ENCODE measurements around the gene ZNF136. TPM values are rescaled to one million over a fixed set of nuclear protein-coding genes. Genes with fewer than 3 reads are reported as not detected.

The ZNF136 gene
- total RNA-seq, 1 experiment from 2014 or later = 7.2 TPM

DNA sequence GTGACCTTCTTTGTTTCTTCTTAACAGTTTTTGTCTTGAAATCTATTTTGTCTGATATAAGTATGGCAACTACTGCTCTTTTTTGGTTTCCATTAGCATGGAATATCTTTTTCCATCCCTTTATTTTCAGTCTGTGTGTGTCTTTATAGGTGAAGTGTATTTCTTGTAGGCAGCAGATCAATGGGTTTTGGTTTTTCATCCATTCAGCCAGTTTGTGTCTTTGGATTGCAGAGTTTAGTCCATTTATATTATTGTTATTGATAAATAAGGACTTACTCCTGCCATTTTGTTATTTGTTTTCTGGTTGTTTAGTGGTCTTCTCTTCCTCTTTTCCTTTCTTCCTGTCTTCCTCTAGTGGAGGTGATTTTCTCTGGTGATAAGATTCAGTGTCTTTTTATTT lies 54.4 kb downstream of the ZNF136 start:
- H3K27me3 ChIP-seq (replicated peaks) = no peaks in the 10 kb centered on the region
- no peaks in the 10 kb centered on the region for H3K4me1 ChIP-seq (replicated peaks)
- no peak overlapping the region for H3K27ac ChIP-seq
- H3K36me3 ChIP-seq = no peaks in the 10 kb centered on the region
- H3K4me3 ChIP-seq = no peak overlapping the region
- peaks cover 17% of the 10 kb centered on the region for H3K9me3 ChIP-seq (replicated peaks)
- no peak for DNase-seq (ENCODE audit: low read depth in 1 of 2, low spot score in 2 of 2)

DNA sequence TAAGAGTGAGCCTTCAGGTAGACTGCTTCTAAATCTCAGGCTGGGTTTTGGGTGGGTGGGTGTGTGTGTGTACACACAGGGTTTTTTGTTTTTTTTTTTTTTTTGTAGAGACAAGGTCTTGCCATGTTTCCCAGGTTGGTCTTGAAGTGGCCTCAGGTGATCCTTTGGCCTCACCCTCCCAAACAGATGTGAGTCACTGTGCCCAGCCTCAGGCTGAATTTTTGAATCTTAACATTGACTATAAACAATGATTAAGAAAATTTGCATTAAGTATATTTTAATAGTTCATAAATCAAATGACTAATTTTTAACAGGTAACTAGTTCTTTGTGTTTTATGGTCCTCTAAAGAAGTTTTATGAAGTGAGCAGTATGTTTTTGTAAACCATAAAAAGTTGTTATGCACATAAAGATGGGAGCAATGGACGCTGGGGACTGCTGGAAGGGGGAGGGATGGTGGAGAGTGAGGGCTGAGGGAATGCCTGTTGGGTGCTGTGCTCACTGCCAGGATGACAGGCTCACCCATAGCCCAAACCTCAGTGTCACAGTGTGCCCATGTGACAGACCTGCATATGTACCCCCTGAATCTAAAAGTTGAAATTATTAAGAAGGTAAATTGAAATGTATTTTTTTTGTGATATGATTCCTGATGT lies 60.2 kb downstream of the ZNF136 start:
- no peak for DNase-seq (ENCODE audit: low read depth in 1 of 2, low spot score in 2 of 2)
- H3K36me3 ChIP-seq = no peaks in the 10 kb centered on the region
- no peak overlapping the region for H3K27ac ChIP-seq
- no peak overlapping the region for H3K4me3 ChIP-seq
- H3K4me1 ChIP-seq (replicated peaks) = no peaks in the 10 kb centered on the region
- H3K27me3 ChIP-seq (replicated peaks) = no peaks in the 10 kb centered on the region
- peaks cover 19% of the 10 kb centered on the region for H3K9me3 ChIP-seq (replicated peaks)

DNA sequence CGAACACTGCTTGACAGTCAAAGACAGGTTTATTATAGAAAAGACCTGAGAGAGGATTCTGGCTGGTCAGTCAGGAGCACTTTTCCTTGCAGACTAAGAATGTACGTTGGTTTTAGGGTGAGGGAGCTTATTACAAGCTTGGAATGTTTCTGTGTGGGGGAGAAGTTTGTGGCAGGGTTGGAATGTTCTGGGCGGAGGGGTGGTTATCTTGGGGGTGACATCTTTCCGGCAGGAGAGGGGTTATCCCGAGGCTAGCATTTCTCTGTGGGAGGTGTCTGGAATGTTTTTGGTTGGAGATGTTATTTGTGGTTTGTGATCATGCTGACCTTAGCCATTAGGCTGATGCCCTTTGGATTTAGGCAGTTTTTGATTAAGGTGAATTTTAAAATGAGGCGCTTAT lies 61.8 kb downstream of the ZNF136 start:
- Histone ChIP-seq H3K27me3 (replicated peaks) (no peaks in the 10 kb centered on the region), H3K4me3 (no peak overlapping the region), H3K27ac (no peak overlapping the region), H3K4me1 (replicated peaks) (no peaks in the 10 kb centered on the region), H3K9me3 (replicated peaks) (peaks cover 12% of the 10 kb centered on the region), H3K36me3 (no peaks in the 10 kb centered on the region)
- DNase-seq (ENCODE audit: low read depth in 1 of 2, low spot score in 2 of 2) = no peak

DNA sequence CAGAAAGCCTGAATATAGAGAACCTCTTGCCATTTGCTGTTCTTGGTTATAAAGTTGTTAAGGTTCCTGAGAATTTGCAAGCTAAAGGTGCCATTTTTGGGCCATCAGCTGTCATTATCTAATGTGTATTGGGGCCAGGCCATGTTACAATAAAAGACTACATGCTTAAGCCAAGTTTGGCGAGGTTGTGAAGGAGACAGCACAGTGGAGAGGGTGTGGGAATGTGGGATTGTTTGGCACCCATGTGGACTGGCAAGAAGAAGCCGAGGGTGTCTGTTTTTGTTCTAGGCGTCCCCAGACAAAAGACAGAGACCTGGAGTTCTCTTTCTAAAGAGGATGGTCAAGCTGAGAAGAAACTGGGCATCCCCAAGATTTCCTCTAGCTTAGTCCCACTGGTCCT lies 67.1 kb downstream of the ZNF136 start:
- Histone ChIP-seq H3K4me1 (replicated peaks) (no peaks in the 10 kb centered on the region), H3K27ac (no peak overlapping the region), H3K9me3 (replicated peaks) (peaks cover 5% of the 10 kb centered on the region), H3K36me3 (no peaks in the 10 kb centered on the region), H3K4me3 (no peak overlapping the region), H3K27me3 (replicated peaks) (no peaks in the 10 kb centered on the region)
- DNase-seq (ENCODE audit: low read depth in 1 of 2, low spot score in 2 of 2) = no peak

DNA sequence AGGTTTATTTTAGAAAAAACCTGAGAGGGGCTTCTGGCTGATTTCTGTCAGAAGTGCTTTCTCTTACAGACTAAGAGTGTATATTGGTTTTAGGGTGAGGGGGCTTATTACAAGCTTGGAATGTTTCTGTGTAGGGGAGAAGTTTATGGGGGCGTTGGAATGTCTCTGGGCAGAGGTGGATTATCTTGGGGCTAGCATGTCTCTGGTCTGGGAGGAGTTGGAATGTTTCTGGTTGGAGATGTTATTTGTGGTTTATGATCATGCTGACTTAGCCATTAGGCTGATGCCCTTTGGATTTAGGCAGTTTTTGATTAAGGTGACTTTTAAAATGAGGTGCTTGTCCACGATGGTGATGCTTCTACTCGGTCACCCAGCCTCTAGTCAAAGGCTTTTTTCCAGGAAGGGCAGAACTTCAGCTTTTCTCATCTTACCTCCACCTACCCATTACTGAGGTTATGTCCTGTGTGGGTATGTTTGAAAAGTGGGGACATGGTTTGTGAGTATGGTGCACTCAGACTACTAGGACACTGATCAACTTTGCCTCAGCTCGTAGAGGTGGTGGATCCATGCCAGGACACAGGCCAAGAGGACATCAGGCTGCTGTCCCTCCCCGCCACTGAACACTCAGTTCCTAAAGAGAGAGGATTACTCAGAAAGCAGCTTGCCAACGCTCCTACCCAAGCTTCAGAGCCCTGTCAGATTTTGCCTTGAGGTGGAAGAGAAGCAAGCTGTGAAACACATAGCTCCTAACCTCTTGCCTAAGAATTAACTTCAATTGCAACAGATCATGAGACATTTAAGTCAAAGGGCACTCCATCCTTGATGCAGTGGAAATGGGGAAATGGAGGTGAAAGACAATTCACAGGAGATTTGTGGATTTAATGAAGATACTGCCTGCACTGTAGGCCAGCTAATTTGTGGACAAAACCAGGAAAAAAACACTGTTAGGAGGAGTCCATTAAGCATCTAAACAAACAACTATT lies 68.1 kb downstream of the ZNF136 start:
- Histone ChIP-seq H3K4me1 (replicated peaks) (no peaks in the 10 kb centered on the region), H3K27ac (no peak overlapping the region)

DNA sequence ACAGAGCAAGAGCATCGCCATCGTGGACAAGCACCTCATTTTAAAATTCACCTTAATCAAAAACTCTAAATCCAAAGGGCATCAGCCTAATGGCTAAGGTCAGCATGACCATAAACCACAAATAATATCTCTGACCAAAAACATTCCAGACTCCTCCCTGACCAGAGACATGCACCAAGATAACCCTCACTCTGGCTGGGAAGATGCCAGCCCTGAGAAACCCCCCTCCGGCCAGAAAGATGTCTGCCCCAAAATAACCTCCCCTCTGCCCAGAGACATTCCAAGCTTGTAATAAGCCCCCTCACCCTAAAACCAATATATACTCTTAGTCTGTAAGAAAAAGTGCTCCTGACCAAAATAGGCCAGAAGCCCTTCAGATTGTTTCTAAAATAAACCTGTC lies 70.1 kb downstream of the ZNF136 start:
- Histone ChIP-seq H3K9me3 (replicated peaks) (peaks cover 5% of the 10 kb centered on the region), H3K36me3 (no peaks in the 10 kb centered on the region), H3K27me3 (replicated peaks) (no peaks in the 10 kb centered on the region), H3K4me1 (replicated peaks) (no peaks in the 10 kb centered on the region), H3K27ac (no peak overlapping the region), H3K4me3 (no peak overlapping the region)
- DNase-seq (ENCODE audit: low read depth in 1 of 2, low spot score in 2 of 2) = no peak

More for the DNA sequence above, 68.1 kb downstream of the ZNF136 start:
- Histone ChIP-seq H3K36me3 (no peaks in the 10 kb centered on the region), H3K9me3 (replicated peaks) (peaks cover 5% of the 10 kb centered on the region), H3K4me3 (no peak overlapping the region), H3K27me3 (replicated peaks) (no peaks in the 10 kb centered on the region)
- no peak for DNase-seq (ENCODE audit: low read depth in 1 of 2, low spot score in 2 of 2)

DNA sequence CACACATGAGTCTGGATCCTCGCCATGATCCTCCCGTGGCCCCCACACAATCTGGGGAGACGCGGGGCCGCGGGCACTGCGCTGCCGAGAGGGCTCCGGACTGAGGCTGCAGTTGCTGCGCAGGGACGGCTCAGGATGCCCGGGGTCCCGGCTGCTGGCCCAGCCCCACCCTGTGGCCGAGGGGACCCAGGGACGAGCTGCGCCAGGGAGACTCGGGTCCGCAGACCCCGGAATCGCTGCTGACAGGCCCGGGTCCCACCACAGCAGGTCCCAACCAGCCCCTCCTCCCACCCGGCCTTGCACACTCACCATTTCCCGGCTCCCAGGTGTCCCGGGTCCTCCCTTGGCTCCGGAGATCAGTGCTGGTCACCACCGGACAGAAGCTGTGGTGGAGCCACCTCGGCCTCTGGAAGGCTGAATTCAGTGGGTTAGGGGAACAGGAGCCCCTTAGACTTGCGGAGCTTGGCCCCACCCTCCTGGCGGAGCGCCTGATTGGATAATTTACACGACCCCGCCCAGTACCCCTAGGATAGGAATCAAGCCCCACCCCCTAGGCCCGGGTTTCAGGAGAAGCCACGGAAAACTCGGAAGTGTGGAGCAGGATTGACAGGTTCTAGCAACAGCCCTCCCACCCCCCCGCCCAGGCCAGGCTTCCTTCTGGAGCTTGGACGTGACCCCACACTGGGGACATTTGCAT lies 74.4 kb downstream of the ZNF136 start:
- H3K4me1 ChIP-seq (replicated peaks) = no peaks in the 10 kb centered on the region
- H3K4me3 ChIP-seq = no peak overlapping the region
- peaks cover 7% of the 10 kb centered on the region; the same call in 1 of the 2 replicates for H3K9me3 ChIP-seq (replicated peaks)
- no peak for DNase-seq (ENCODE audit: low read depth in 1 of 2, low spot score in 2 of 2)
- no peaks in the 10 kb centered on the region for H3K36me3 ChIP-seq
- no peak overlapping the region for H3K27ac ChIP-seq
- H3K27me3 ChIP-seq (replicated peaks) = no peaks in the 10 kb centered on the region

Other genes with a start within 250 kb of the ZNF136 start
- gene ZNF700, start 238.0 kb upstream of the ZNF136 start, total RNA-seq (2014; rRNA removed; shearing (Covaris generic)) = 8.3 and 10.7 TPM in 2 replicates
- gene ZNF763, start 198.1 kb upstream of the ZNF136 start, total RNA-seq (2014; rRNA removed; shearing (Covaris generic)) = 0.18 TPM in 1 of 2 replicates, not detected in the other
- 0.50 and 1.4 TPM in 2 replicates for gene ZNF433, start 127.4 kb upstream of the ZNF136 start, total RNA-seq (2014; rRNA removed; shearing (Covaris generic))
- 0.08 TPM in 1 of 2 replicates, not detected in the other for gene ZNF878, start 110.1 kb upstream of the ZNF136 start, total RNA-seq (2014; rRNA removed; shearing (Covaris generic))
- gene ZNF844, start 98.4 kb upstream of the ZNF136 start, total RNA-seq (2014; rRNA removed; shearing (Covaris generic)) = 0.13 and 0.82 TPM in 2 replicates
- 0.53 and 5.4 TPM in 2 replicates for gene ZNF20, start 22.7 kb upstream of the ZNF136 start, total RNA-seq (2014; rRNA removed; shearing (Covaris generic))
- gene ZNF625, start 6.4 kb upstream of the ZNF136 start, total RNA-seq (2014; rRNA removed; shearing (Covaris generic)) = 2.6 and 8.4 TPM in 2 replicates
- gene ZNF44, start 131.8 kb downstream of the ZNF136 start, total RNA-seq (2014; rRNA removed; shearing (Covaris generic)) = 1.6 and 2.7 TPM in 2 replicates
- 0.45 and 1.2 TPM in 2 replicates for gene ZNF563, start 170.5 kb downstream of the ZNF136 start, total RNA-seq (2014; rRNA removed; shearing (Covaris generic))
- gene ZNF442, start 202.6 kb downstream of the ZNF136 start, total RNA-seq (2014; rRNA removed; shearing (Covaris generic)) = 1.1 and 1.2 TPM in 2 replicates
- 0.19 and 0.42 TPM in 2 replicates for gene ZNF799, start 238.2 kb downstream of the ZNF136 start, total RNA-seq (2014; rRNA removed; shearing (Covaris generic))

Measured in SJSA1 (cell line).